Caco-2 (cell line): ENCODE data around the gene GALK2. TPM values are rescaled to one million over a fixed set of nuclear protein-coding genes. Genes with fewer than 3 reads are reported as not detected.
A peak's percentile ranks its signal among the peaks of the same experiment; 100 is the strongest.

Experiments used
- BruUV-seq: library from RNA; stranded (reverse); fragments of 400-500 nt; replicated peaks from 2 replicates; lab custom pipeline; 2021; lab: Mats Ljungman, UMichigan
- CTCF ChIA-PET: fragments of 300-600 bp; sonication (Branson Sonifier 250); formaldehyde crosslinking; loops from one replicate; lab custom pipeline; 2022; ENCODE audit warnings: antibody characterized with exemption; lab: Charles Lee
- POLR2A ChIA-PET: fragments of 300-600 bp; sonication (Branson Sonifier 250); formaldehyde crosslinking; loops from one replicate; lab custom pipeline; 2022; ENCODE audit warnings: antibody characterized with exemption; lab: Charles Lee
- DNase-seq, 2 experiments: peaks; one replicate each; pipeline versions ENCODE4 v3.0.0 to v3.0.0-alpha.2; 2020 to 2022
- H3K27me3 ChIP-seq: replicated peaks from 2 replicates; pipeline ENCODE4 v1.6.0; 2011; ENCODE audit warnings: low read length; ENCODE audit not compliant: control insufficient read depth, insufficient read depth
- H3K36me3 ChIP-seq: 2 replicates; pipeline ENCODE4 v1.5.1; 2011; ENCODE audit warnings: low read length; ENCODE audit not compliant: control insufficient read depth, insufficient read depth
- H3K4me1 ChIP-seq: fragments of 250-450 bp; sonication (Bioruptor Pico); 2 replicates; pipeline ENCODE4 v1.5.1; 2020; ENCODE audit warnings: mild to moderate bottlenecking
- H3K4me3 ChIP-seq: 2 replicates; pipeline ENCODE4 v1.5.1; 2011; ENCODE audit warnings: low read depth, mild to moderate bottlenecking, control low read depth, low read length
- H3K9me3 ChIP-seq: fragments of 250-450 bp; sonication (Bioruptor Pico); 2 replicates; pipeline ENCODE4 v1.5.1; 2020; ENCODE audit warnings: mild to moderate bottlenecking, moderate library complexity
- H3K27ac Mint-ChIP-seq: one replicate; pipeline ENCODE4 v1.8.0; 2022; ENCODE audit warnings: mixed read lengths; ENCODE audit not compliant: unreplicated experiment
- H3K27me3 Mint-ChIP-seq: one replicate; pipeline ENCODE4 v1.8.0; 2022; ENCODE audit warnings: mixed read lengths; ENCODE audit not compliant: insufficient read depth, unreplicated experiment
- H3K36me3 Mint-ChIP-seq: one replicate; pipeline ENCODE4 v1.8.0; 2022; ENCODE audit warnings: mild to moderate bottlenecking, mixed read lengths; ENCODE audit not compliant: insufficient read depth, unreplicated experiment
- H3K4me1 Mint-ChIP-seq: one replicate; pipeline ENCODE4 v1.8.0; 2022; ENCODE audit warnings: low read depth, mixed read lengths; ENCODE audit not compliant: unreplicated experiment
- H3K4me3 Mint-ChIP-seq: one replicate; pipeline ENCODE4 v1.8.0; 2022; ENCODE audit warnings: mild to moderate bottlenecking, moderate library complexity, mixed read lengths; ENCODE audit not compliant: unreplicated experiment
- H3K9me3 Mint-ChIP-seq: one replicate; pipeline ENCODE4 v1.8.0; 2022; ENCODE audit warnings: mixed read lengths; ENCODE audit not compliant: unreplicated experiment
- CTCF ChIP-seq, 2 experiments: fragments of 200-600 bp in 1 of 2; IDR thresholded peaks; 1 replicate in 1 of 2; 2 replicates in 1 of 2; pipeline versions ENCODE4 v1.5.1 to v1.8.0; 2011 to 2022; ENCODE audit warnings: antibody characterized with exemption in 1 of 2, control low read depth in 1 of 2, inconsistent platforms in 1 of 2, low read depth in 1 of 2, low read length in 1 of 2, mild to moderate bottlenecking in 1 of 2, moderate library complexity in 1 of 2; ENCODE audit not compliant: insufficient read depth in 1 of 2, severe bottlenecking in 1 of 2, unreplicated experiment in 1 of 2
- intact Hi-C: fragments of 100-400 bp; cut with micrococcal nuclease; formaldehyde crosslinking; loops from one replicate; pipeline ENCODE4 v1.10.0; 2022; ENCODE audit not compliant: unreplicated experiment
- total RNA-seq: library from RNA; stranded (reverse); gene quantifications from 2 replicates; pipeline ENCODE4 v1.2.3, GENCODE V29; 2022

Gene GALK2
- total RNA-seq, 1 experiment from 2014 or later = 25.5 TPM

- no peak for TF ChIP-seq CTCF (IDR thresholded peaks at IDR 0.05; ENCODE audit: insufficient read depth in 1 of 2, low read depth in 1 of 2, low read length in 1 of 2, severe bottlenecking in 1 of 2, unreplicated experiment in 1 of 2)
- H3K36me3 Mint-ChIP-seq = peaks cover 2% of the 10 kb centered on the region
- no peaks in the 10 kb centered on the region for H3K9me3 Mint-ChIP-seq
- no peak overlapping the region for H3K4me3 ChIP-seq
- no peak overlapping the region for H3K4me3 Mint-ChIP-seq
- peaks cover 6% of the 10 kb centered on the region for H3K4me1 ChIP-seq
- intact Hi-C loops = no loop called here
- no peaks in the 10 kb centered on the region for H3K27me3 Mint-ChIP-seq
- no peaks in the 10 kb centered on the region for H3K36me3 ChIP-seq
- H3K4me1 Mint-ChIP-seq = no peaks in the 10 kb centered on the region
- CTCF ChIA-PET = no interaction called here
- H3K27me3 ChIP-seq = no peaks in the 10 kb centered on the region
- no TSS peak for BruUV-seq
- DNase-seq = no peak
- H3K9me3 ChIP-seq = no peaks in the 10 kb centered on the region
- H3K27ac Mint-ChIP-seq = no peak overlapping the region
- POLR2A ChIA-PET = no interaction called here
Measured at GRCh38 chr15:49164865-49165264, 5.2 kb upstream of the GALK2 start.

- Mint-ChIP-seq H3K4me1 (peaks cover 4% of the 10 kb centered on the region), H3K36me3 (peaks cover 11% of the 10 kb centered on the region), H3K27ac (no peak overlapping the region), H3K4me3 (no peak overlapping the region), H3K27me3 (no peaks in the 10 kb centered on the region), H3K9me3 (no peaks in the 10 kb centered on the region)
- DNase-seq = no peak
- no peaks in the 10 kb centered on the region for H3K27me3 ChIP-seq
- H3K36me3 ChIP-seq = no peaks in the 10 kb centered on the region
- H3K4me3 ChIP-seq = no peak overlapping the region
- intact Hi-C loops = no loop called here
- ChIA-PET CTCF (no interaction called here), POLR2A (no interaction called here)
- peaks cover 6% of the 10 kb centered on the region for H3K4me1 ChIP-seq
- TF ChIP-seq CTCF (IDR thresholded peaks at IDR 0.05; ENCODE audit: insufficient read depth in 1 of 2, low read depth in 1 of 2, low read length in 1 of 2, severe bottlenecking in 1 of 2, unreplicated experiment in 1 of 2) = no peak
- no TSS peak for BruUV-seq
- no peaks in the 10 kb centered on the region for H3K9me3 ChIP-seq
Measured at GRCh38 chr15:49168016-49168415, 2.0 kb upstream of the GALK2 start.

- intact Hi-C loops = loop anchor here (10.0 kb wide), 1 partner anchor 453 kb away; the partner anchor contains the start of genes DTWD1 and FAM227B
- H3K36me3 ChIP-seq = no peaks in the 10 kb centered on the region
- no peak for DNase-seq
- no peaks in the 10 kb centered on the region for H3K27me3 ChIP-seq
- Mint-ChIP-seq H3K27me3 (no peaks in the 10 kb centered on the region), H3K4me1 (peaks cover 22% of the 10 kb centered on the region), H3K27ac (peak overlapping the region; percentile 97), H3K36me3 (peaks cover 11% of the 10 kb centered on the region), H3K4me3 (peak overlapping the region; percentile 90), H3K9me3 (no peaks in the 10 kb centered on the region)
- ChIA-PET POLR2A (no interaction called here), CTCF (no interaction called here)
- H3K4me3 ChIP-seq = no peak overlapping the region
- no TSS peak for BruUV-seq
- no peak for TF ChIP-seq CTCF (IDR thresholded peaks at IDR 0.05; ENCODE audit: insufficient read depth in 1 of 2, low read depth in 1 of 2, low read length in 1 of 2, severe bottlenecking in 1 of 2, unreplicated experiment in 1 of 2)
- peaks cover 17% of the 10 kb centered on the region for H3K4me1 ChIP-seq
- H3K9me3 ChIP-seq = no peaks in the 10 kb centered on the region
Measured at GRCh38 chr15:49171790-49172189, 1.7 kb downstream of the GALK2 start.
